GM18858 (cell line): ENCODE measurements around the gene FKBP8.
A peak's percentile ranks its signal among the peaks of the same experiment; 100 is the strongest.

Source experiments
- ATAC-seq: cut with Tn5 transposase; IDR thresholded peaks from one replicate; pipeline ENCODE4 v1.9.1; 2021; ENCODE audit not compliant: unreplicated experiment

FKBP8 gene

DNA sequence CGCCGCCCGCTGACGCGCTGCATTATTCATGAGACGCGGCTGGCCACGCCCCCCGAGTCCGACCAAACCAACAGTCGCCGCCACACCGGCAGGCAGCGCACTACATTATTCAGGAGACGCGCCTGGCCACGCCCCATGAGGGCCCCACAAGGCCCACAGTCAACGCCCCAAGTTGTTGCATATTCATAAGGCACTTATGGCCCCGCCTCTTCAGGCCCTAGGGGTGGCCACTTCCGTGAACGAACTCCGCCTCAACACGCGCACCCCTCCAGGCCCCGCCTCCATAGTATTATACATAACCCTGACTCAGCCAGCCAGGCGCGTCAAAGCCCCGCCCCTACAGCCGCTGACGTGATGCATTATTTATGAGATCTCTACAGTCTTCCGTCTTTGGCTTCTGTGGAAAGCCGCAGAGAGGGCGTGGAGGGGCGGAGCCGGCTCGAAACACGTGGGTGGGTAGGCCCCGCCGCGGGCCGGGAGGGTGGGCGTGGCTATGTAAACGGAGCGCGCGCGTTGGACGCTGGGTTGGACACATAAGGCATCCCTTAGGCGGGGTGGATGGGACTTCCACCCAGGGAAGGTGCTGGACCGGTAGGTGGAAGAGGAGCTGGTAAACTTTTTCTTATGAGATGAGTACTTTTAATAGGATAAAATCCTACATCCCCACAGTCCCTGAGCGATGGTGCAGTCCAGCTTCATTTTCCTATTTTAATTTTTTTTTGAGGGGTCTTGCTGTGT lies 21.1 kb downstream of the FKBP8 start:
- peak; percentile 76 for ATAC-seq

DNA sequence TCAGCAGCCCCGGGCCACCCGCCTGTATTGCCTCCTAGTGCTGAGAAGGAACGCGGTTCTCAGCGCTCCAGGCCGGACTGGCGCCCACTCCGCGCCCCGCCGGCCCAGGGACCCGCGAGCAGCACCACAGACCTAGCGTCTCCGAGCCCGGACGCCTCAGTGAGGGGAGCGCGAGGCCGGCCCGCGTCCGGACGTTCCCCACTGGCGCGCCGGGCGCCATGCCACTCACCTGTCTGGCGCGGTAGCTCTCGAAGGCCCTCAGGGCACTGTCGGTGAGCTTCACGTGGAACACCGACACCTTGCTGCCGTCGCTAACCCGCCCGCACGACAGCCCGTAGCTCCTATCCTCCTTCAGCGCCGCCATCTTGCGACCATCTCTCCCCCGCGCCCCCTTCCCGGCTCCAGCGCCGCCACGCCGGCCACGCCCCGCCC lies 21.7 kb downstream of the FKBP8 start, which contains the start of gene ELL:
Gene ELL, minus strand, starts transcription at position 379 of the 432 bp plus-strand sequence. Its CDS starts 15 bp downstream, at position 364.
- ATAC-seq, result no peak

- no peak for ATAC-seq
Measured at GRCh38 chr19:18520848-18521691, 22.3 kb downstream of the FKBP8 start.

DNA sequence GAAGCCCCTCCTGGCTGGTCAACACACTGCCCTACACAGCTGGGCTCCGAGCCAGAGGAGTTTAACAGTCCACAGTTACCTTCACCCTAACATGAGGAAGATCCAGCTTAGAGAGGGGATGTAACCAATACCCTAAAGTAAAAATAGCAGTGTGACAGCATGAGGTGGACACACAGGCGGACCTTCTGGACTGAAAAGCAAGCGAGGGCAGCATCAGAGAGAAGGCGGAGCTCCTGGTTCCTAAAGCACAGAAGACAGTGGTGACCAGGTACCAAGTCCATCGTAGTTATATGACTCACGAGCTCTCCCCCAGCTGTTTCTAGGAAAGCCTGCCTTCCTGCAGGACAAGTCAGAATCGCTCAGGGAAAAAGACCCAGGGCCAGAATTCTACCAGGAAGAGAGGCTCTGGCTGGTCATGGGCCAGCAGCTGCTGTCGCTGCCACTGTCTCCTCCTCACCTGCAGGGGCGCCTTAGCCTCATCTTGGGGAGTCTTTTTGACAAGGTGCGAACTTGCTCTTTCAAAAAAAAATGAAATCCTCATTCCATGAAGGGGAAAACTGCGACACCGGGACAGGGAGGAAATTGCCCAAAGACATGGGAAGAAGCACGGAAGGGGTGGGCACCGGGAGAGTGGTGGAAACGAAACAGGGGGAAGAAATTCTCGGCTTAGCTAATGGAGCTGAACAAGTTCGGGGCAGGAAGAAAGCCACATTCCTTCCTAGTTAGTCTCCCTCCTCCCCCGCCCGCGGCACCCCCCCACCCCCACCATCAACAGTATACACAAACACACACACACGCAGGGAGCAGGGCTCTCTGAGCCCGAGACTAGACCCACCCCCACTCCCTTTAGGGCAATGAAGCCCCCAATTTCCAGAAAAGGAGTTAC lies 23.2 kb downstream of the FKBP8 start:
- no peak for ATAC-seq

DNA sequence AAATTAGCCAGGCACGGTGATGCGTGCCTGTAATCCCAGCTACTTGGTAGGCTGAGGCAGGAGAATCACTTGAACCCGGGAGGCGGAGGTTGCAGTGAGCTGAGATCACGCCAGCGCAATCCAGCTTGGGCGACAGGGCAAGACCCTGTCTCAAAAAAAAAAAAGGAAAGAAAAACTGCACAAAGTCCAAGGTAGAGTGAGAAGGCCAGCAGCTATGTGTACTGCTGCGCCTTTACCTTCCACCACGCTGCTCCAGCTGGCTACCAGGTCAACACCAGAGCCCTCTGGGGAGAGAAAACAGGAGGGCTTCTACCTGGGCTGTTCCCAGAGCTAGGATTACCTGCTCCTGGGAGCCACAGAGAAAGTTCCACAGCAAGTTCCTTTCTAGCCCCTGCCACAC lies 24.7 kb downstream of the FKBP8 start:
- no peak for ATAC-seq

GRCh38 chr19:18517606-18518005 lies 25.8 kb downstream of the FKBP8 start:
- no peak for ATAC-seq

DNA sequence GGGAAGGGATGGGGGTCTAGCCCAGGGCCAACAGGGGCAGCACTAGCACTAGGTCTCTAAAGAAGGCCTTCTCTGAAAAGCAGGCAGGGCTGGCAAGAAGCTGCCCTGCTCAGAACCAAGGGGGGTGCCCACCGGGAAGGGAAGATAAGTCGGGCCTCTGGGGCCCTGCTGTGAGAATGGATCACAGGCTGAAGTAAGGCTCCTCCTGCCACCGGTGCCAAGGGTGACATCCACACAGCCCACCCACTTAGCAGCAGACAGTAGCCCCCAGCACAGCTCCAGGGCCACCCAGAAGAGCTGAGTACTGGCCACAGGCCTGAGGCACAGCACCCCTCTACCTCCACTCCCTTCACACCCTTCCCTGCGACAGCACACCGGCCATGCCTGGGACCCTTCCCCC lies 27.4 kb downstream of the FKBP8 start:
- ATAC-seq, result no peak

- no peak for ATAC-seq
Measured at GRCh38 chr19:18514800-18515682, 28.3 kb downstream of the FKBP8 start.

DNA sequence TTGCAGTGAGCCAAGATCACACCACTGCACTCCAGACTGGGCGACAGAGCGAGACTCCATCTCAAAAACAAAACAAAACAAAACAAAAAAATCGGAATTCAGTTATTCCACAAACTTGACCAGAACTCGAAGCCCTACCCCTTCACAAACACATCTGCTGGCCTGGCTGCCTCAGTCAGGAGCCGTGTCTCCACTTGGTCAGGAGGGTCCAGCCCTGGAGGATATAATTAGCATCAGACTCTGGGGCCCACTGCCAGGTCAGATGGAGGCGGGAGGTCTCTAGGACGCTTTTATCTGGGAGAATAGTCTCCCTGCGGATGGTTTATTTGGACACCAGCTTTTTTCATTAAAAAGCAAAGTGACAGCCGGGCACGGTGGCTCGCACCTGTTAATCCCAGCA lies 29.5 kb downstream of the FKBP8 start:
- ATAC-seq, result no peak

- ATAC-seq, result no peak
Measured at GRCh38 chr19:18510216-18510615, 33.2 kb downstream of the FKBP8 start.

DNA sequence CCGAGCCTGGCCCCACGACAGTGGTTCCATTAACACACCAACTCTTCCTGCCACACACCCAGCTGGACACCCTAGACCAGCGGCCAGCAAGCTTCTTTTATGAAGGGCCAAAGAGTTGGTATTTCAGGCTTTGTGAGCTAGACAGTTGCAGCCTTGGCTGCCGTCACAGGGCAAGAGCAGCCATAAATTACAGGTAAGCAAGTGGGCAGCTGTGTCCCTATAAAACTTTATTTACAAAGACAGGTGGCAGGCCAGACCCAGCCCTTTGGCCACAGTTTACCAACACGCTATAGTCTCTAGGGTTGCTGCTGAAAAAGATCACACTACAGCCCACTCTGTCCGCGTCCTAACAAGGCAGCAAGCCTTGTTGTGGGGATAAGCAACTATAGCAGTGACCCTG lies 34.8 kb downstream of the FKBP8 start:
- no peak for ATAC-seq

GRCh38 chr19:18507727-18508440 lies 35.5 kb downstream of the FKBP8 start:
- no peak for ATAC-seq

DNA sequence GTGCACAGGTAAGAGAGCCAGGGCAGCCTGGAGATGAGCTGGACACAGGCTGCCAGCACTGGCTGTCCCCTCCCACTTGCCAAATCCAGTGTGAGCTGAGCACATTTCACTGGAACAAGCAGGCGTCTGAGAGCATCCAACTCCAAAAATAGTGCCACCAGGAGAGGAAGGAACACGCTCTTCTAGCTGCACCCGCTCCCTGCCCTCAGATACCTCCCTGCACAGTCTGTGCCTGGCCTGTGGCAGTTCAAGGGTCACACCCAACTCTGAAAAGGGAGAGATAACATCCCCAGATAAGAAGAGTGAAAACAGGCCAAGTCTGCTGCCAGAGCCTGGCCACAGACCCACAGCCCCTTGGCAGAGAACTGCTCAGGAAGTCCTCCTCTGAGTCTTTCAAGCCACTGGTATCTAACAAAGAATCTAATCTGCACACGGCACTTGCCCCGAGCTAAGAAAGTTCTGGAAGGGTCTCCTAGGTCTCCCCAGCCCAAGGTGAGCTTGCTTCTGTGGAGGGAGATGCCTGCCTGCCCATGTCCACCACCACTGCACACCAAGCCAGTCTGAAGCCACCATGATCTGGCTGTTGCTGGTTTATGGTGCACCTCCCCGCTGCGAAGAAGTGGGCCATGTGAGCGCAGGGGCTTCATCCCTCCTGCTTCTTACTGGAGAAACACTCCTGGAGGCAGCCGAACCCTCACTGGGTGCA lies 36.2 kb downstream of the FKBP8 start:
- no peak for ATAC-seq

DNA sequence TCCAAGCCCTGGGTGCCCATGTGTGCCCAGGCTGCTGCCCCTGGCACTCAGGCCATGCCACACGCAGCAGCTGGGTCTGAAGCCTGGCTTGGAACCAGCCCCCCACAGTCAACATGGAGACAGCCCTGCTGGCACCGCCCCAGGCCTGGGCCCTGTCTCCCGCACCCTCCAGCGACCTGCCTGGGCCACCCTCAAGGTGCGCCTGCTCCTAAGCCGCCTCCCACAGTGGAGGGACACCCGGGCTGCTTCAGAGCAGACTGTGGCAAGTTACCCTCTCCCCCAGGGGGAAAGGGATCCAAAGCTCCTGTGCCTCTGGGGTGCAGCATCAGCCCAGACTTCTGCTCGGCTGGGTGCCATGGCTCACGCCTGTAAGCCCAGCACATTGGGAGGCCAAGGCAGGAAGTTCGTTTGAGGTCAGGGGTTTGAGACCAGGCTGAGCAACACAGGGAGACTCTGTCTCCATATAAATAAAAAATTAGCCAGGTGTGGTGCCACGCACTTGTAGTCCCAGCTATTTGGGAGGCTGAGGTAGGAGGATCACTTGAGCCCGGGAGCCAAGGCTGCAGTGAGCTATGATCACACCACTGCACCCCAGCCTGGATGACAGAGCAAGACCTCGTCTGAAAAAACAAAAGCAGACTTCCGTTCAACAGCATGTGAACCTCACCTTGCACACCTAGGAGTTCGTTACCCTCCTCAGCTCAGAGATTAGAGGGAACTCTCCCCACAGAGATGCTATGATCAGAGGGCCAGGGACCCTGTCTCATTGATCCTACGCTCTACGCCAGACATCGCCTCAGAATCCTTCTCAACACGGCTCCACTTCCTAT lies 37.1 kb downstream of the FKBP8 start:
- ATAC-seq, result no peak

GRCh38 chr19:18504886-18505610 lies 38.3 kb downstream of the FKBP8 start:
- ATAC-seq, result no peak

GRCh38 chr19:18503971-18504885 lies 39.1 kb downstream of the FKBP8 start:
- no peak for ATAC-seq
